Thoracic aorta (tissue), 2 donors: ENCODE measurements around the gene MIEF2. TPM values are rescaled to one million over a fixed set of nuclear protein-coding genes. Genes with fewer than 3 reads are reported as not detected.
"Not testable (repeated sequence)": the region's sequence is repeated elsewhere in the genome, so short reads cannot be mapped to it uniquely, and the experiment has no call there.

Experiments used
- ATAC-seq: fragments of 150-250 bp; one replicate; pipeline ENCODE4 v1.8.0; 2017; ENCODE audit warnings: low read depth; ENCODE audit not compliant: insufficient number of reproducible peaks, low FRiP score
- DNase-seq: peaks from one replicate; pipeline ENCODE4 v3.0.0-alpha.2; 2020; ENCODE audit warnings: low spot score
- H3K27ac ChIP-seq, 2 donors: fragments of 200-600 bp; sonication (generic); 1 replicate in 1 of 2; 2 replicates in 1 of 2; pipeline ENCODE4 v1.5.1; 2016; ENCODE audit warnings: mild to moderate bottlenecking in 2 of 2, moderate library complexity in 2 of 2
- H3K27me3 ChIP-seq: fragments of 200-600 bp; sonication (generic); replicated peaks from 2 replicates; pipeline ENCODE4 v1.6.0; 2016; ENCODE audit warnings: mild to moderate bottlenecking; ENCODE audit not compliant: insufficient read depth
- H3K36me3 ChIP-seq: fragments of 200-600 bp; sonication (generic); one replicate; pipeline ENCODE4 v1.5.1; 2016
- H3K4me1 ChIP-seq, 2 donors: fragments of 200-600 bp; sonication (generic); 1 replicate in 1 of 2; 2 replicates in 1 of 2; pipeline versions ENCODE4 v1.5.1 to v1.6.0; 2016; ENCODE audit warnings: low read depth in 2 of 2, mild to moderate bottlenecking in 1 of 2; ENCODE audit not compliant: control insufficient read depth in 1 of 2
- H3K4me3 ChIP-seq: fragments of 200-600 bp; sonication (generic); 2 replicates; pipeline ENCODE4 v1.5.1; 2016; ENCODE audit warnings: mild to moderate bottlenecking
- H3K9me3 ChIP-seq: fragments of 200-600 bp; sonication (generic); 2 replicates; pipeline ENCODE4 v1.5.1; 2016
- CTCF ChIP-seq: fragments of 200-600 bp; sonication (generic); IDR thresholded peaks from one replicate; pipeline ENCODE4 v1.5.1; 2019; ENCODE audit warnings: antibody characterized with exemption
- total RNA-seq, 2 donors: library from RNA; depleted of rRNA; stranded (reverse); fragments of >200 nt; gene quantifications; one replicate each; pipeline versions ENCODE4 v1.1.0 to v1.2.3, GENCODE V29; 2016

The MIEF2 gene
- total RNA-seq, 2 donors from 2014 or later, result 31.7 to 33.8 TPM

DNA sequence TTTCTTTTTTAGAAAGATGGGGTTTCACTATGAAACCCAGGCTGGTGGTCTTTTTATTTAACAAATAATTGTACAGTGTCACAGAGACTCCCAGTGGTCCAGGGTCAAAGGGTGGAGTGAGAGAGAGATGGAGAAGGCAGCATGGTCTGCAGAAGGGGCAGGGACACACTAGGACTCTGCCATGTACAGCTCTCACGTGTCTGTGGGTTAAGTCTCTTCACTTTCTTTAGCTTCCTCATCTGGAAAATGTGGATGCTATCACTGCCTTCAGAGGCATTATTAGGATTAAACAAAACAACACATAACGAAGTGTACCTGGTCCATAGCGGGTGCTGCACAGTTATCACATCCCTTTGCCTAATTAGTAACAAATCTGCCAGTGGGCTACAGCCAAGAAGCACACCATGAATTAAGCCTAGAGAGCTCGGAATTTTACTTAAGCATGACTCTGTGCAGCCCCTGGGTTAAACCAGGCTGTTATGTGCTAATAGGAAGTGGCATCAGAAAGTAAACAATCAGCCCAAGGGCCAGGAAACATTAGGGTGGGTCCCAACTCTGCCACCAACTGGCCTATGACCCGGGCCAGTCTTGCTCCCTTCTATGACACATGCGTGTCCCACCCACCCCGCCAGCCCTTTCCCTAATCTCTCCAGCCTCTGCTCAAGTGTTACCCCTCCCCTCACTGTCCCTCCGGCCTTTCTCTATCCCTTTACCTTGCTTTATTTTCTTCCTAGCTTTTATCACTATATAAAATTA is 40.4 kb downstream of the MIEF2 start:
- H3K4me1 ChIP-seq, result no peaks in the 10 kb centered on the region
- no peak for ATAC-seq
- no peak for TF ChIP-seq CTCF

DNA sequence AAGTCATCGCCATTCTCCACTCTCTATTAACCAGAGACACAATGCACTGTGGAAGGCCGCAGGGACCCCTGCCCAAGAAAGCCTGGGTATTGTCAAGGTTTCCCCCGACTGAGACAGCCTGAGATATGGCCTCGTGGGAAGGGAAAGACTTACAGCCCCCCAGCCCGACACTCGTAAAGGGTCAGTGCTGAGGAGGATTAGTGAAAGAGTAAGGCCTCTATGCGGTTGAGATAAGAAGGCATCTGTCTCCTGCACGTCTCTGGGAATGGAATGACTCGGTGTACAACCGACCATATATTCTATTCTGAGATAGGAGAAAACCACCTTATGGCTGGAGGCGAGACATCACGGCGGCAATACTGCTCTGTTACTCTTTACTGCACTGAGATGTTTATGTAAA is 42.7 kb downstream of the MIEF2 start:
- ATAC-seq, H3K9me3 ChIP-seq, H3K27ac ChIP-seq, DNase-seq, H3K27me3 ChIP-seq, H3K4me3 ChIP-seq, H3K4me1 ChIP-seq: not testable (repeated sequence)
- peaks cover 60% of the 10 kb centered on the region for H3K36me3 ChIP-seq

More for the DNA sequence above, 40.4 kb downstream of the MIEF2 start:
- Histone ChIP-seq H3K27me3 (no peaks in the 10 kb centered on the region), H3K27ac (no peak overlapping the region), H3K9me3 (no peaks in the 10 kb centered on the region), H3K4me3 (no peak overlapping the region), H3K36me3 (peaks cover 56% of the 10 kb centered on the region)
- DNase-seq, result no peak

- Histone ChIP-seq H3K4me1 (peaks cover 8 to 22% of the 10 kb centered on the region in 2 donors), H3K9me3 (no peaks in the 10 kb centered on the region), H3K4me3 (no peak overlapping the region), H3K27me3 (no peaks in the 10 kb centered on the region), H3K36me3 (peaks cover 21% of the 10 kb centered on the region), H3K27ac (no peak overlapping the region)
- no peak for TF ChIP-seq CTCF
- DNase-seq (no peak), ATAC-seq (no peak)
Measured at GRCh38 chr17:18309202-18309601, 48.7 kb downstream of the MIEF2 start.

DNA sequence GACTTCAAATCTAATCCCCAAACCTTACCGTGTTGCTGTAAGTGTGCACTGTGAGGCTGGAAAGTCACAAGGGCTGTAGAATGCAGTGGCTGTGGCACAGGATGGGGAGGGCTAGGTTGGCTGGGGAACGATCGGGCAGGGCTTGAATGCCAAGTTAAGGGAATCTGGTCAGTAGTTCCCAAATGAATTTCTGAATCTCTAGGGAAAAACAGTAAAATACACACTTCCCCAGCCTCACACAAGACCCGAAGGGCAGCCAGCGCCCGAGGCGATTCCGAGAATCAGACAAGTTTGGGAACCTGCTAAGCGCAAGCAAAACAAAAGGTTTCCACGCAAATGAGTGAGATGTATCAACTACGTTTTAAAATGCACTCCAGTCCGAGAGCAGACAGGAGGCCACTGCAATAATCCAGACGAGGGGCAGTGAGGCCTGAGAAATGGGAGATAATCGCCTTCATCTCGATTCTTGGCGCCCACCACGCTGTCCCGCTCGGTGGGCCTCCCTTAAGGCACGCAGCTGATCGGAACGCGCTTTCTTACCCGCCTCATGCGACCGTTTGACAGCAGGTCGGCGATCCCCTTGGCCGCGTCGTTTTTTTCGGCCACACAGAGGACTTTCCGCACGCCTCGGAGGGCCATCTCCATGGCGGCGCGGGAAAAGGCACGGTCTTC is 53.7 kb downstream of the MIEF2 start:
- Histone ChIP-seq H3K4me3 (peak overlapping the region; percentile 91), H3K27ac (peak overlapping the region; percentile 87 to 91), H3K4me1 (peaks cover 31 to 58% of the 10 kb centered on the region in 2 donors), H3K36me3 (no peaks in the 10 kb centered on the region), H3K27me3 (no peaks in the 10 kb centered on the region), H3K9me3 (no peaks in the 10 kb centered on the region)
- TF ChIP-seq CTCF, result no peak
- DNase-seq (no peak), ATAC-seq (no peak)

- H3K9me3 ChIP-seq, result no peaks in the 10 kb centered on the region
- peaks cover 31 to 66% of the 10 kb centered on the region in 2 donors for H3K4me1 ChIP-seq
- H3K27ac ChIP-seq, result peak within 1 kb of the TSS; percentile 87 to 91
- peak; percentile 97 for DNase-seq
- peak; percentile 99 for ATAC-seq
- no peaks in the 10 kb centered on the region for H3K27me3 ChIP-seq
- H3K4me3 ChIP-seq, result peak within 1 kb of the TSS; percentile 91
- H3K36me3 ChIP-seq, result no peaks in the 10 kb centered on the region
- TF ChIP-seq CTCF, result no peak
Measured at GRCh38 chr17:18314731-18315561, 54.5 kb downstream of the MIEF2 start, which contains the start of the genes SMCR8 and TOP3A. TSS of gene SMCR8 (plus strand) at chr17:18315293. CDS start at chr17:18315790, 497 bp downstream. TSS of gene TOP3A (minus strand) at chr17:18314994. CDS start at chr17:18314778, 216 bp downstream.
